SH-SY5Y (cell line): ENCODE results near the gene BSDC1.

Source experiments
- GATA2 ChIP-seq: IDR thresholded peaks from 2 replicates; pipeline ENCODE4 v1.6.1; 2011; ENCODE audit warnings: mild to moderate bottlenecking, low read depth, low read length
- GATA3 ChIP-seq: IDR thresholded peaks from 2 replicates; pipeline ENCODE4 v1.6.1; 2011; ENCODE audit warnings: low read depth, mild to moderate bottlenecking, low read length, moderate library complexity

DNA sequence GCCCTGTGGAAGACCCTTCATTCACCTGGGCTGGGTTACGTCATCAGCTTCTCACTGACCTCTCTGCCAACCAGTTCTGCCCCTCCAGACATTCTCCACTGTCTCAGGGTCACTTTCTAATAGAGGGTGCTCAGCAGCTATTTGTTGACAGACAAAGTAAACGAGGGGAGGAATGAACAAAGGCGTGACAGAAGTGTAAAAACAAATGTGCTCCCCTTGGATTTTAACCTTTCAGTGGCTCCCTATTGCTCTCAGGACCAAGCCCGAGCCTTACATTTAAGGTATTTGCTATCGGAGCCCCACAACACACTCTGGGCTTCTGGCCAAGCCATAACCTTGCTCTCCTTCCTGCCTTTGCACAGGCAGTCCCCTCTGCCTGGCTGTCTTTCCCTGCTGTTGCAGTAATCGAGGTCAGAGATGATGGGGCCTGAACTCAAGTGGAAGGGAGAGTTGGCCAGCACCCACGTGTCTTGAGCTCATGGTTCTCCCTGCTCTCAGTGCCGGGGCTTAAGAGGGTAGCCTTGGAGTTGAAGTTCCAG, 48.9 kb downstream of the BSDC1 start:
- TF ChIP-seq GATA2 = no peak
- TF ChIP-seq GATA3 = no peak
